Astrocyte of the spinal cord (primary cell): Measurements from ENCODE around the gene SLC9A1.
"Not testable (repeated sequence)": the region's sequence is repeated elsewhere in the genome, so short reads cannot be mapped to it uniquely, and the experiment has no call there.

Source experiments
- DNase-seq: peaks from one replicate; pipeline ENCODE4 v3.0.0; 2011; ENCODE audit warnings: low read depth, low spot score
- H3K4me3 ChIP-seq: 2 replicates; pipeline ENCODE4 v1.5.1; 2011; ENCODE audit warnings: low read depth, mild to moderate bottlenecking, low read length, moderate library complexity
- CTCF ChIP-seq: IDR thresholded peaks from 2 replicates; pipeline ENCODE4 v1.5.1; 2012; ENCODE audit warnings: low read depth, mild to moderate bottlenecking, low read length, inconsistent platforms
- in situ Hi-C: cut with HindIII; loops from 2 replicates; pipeline ENCODE4 v1.10.0; 2017; ENCODE audit warnings: low sequenced_read_pairs

Gene SLC9A1

GRCh38 chr1:27154991-27155781, at the start of gene SLC9A1:
SLC9A1 (minus strand) TSS chr1:27155125; CDS start chr1:27154334, 791 bp downstream.
- in situ Hi-C loops = no loop called here
- peak; percentile 85 for TF ChIP-seq CTCF

GRCh38 chr1:27203946-27204345, 49.0 kb upstream of the SLC9A1 start:
- in situ Hi-C loops = no loop called here
- no peak for DNase-seq
- no peak for TF ChIP-seq CTCF
- no peak overlapping the region for H3K4me3 ChIP-seq

More at GRCh38 chr1:27154991-27155781, at the start of gene SLC9A1:
- peak; percentile 93 for DNase-seq
- peak within 1 kb of the TSS; percentile 61 for H3K4me3 ChIP-seq

DNA sequence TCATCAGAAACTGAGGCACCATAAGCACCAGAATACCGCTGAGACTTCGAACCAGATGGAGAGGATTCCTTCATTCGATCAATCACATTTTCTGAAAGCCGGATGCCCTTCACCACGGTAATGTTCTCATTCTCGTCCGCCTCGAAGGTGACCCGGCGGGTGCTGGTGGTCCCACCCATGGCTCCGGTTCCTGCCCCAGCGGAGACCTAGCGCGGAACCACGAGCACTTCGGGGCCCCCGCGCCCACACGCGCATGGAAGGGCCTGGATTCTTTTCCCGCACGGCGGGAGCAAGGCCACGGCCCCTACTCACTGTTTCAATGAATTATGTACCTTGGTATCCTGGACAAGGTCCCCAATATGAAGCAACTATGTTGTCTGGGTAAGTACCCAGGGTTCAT, 46.4 kb upstream of the SLC9A1 start:
- no peak for TF ChIP-seq CTCF
- no peak overlapping the region for H3K4me3 ChIP-seq
- in situ Hi-C loops = no loop called here
- no peak for DNase-seq

GRCh38 chr1:27193194-27193593, 38.3 kb upstream of the SLC9A1 start:
- no peak overlapping the region for H3K4me3 ChIP-seq
- in situ Hi-C loops = no loop called here
- TF ChIP-seq CTCF = no peak
- no peak for DNase-seq

GRCh38 chr1:27192039-27192529, 37.2 kb upstream of the SLC9A1 start:
- in situ Hi-C loops = no loop called here
- DNase-seq = no peak
- no peak overlapping the region for H3K4me3 ChIP-seq
- no peak for TF ChIP-seq CTCF

GRCh38 chr1:27184665-27185064, 29.7 kb upstream of the SLC9A1 start:
- DNase-seq, in situ Hi-C loops: not testable (repeated sequence)

DNA sequence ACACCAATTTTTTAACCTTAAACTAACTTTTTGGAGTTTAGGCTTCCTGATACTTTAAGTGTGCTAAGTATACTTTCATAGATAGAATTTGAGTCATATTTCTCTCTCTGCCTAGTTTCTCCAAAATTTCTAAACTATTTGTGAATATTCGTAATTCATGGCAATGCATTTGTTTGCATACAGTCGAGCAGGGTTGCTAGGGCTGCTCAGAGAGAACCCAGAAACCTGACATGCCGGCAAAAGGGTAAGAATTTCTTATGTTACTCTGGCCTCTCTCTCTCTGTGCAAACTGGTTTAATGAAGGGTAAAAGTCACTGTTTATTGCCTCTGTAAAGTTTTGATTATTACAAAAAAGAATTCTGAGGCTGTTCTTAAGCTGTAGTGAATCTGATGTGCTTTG, 25.1 kb upstream of the SLC9A1 start:
- no peak for TF ChIP-seq CTCF
- no peak for DNase-seq
- no peak overlapping the region for H3K4me3 ChIP-seq
- in situ Hi-C loops = no loop called here

More at GRCh38 chr1:27184665-27185064, 29.7 kb upstream of the SLC9A1 start:
- H3K4me3 ChIP-seq = not testable (repeated sequence)
